HCT116 (cell line): Measurements from ENCODE around the gene DICER1. TPM values are rescaled to one million over a fixed set of nuclear protein-coding genes. Genes with fewer than 3 reads are reported as not detected.
"Not testable (repeated sequence)": the region's sequence is repeated elsewhere in the genome, so short reads cannot be mapped to it uniquely, and the experiment has no call there.

ENCODE experiments used
- ATAC-seq: fragments of 200-7000 bp; cut with Tn5 transposase; 2 replicates; pipeline ENCODE4 v1.9.1; 2020; ENCODE audit warnings: mild to moderate bottlenecking, moderate library complexity
- BruUV-seq: library from RNA; stranded (reverse); fragments of 400-500 nt; replicated peaks from 2 replicates; lab custom pipeline; 2021; lab: Mats Ljungman, UMichigan
- CTCF ChIA-PET: fragments of 300-600 bp; sonication (Branson Sonifier 250); formaldehyde crosslinking; loops from one replicate; lab custom pipeline; 2021; ENCODE audit warnings: antibody characterized with exemption; lab: Charles Lee
- POLR2A ChIA-PET: fragments of 300-600, 350-600 bp; sonication (Branson Sonifier 250); formaldehyde crosslinking; loops from one replicate; lab custom pipeline; 2021; ENCODE audit warnings: antibody characterized with exemption; lab: Charles Lee
- RAD21 ChIA-PET, 2 experiments: fragments of 300-600 bp; sonication (Branson Sonifier 250); formaldehyde crosslinking; loops; one replicate each; lab custom pipeline; 2023; ENCODE audit warnings: low total read pairs in 2 of 2; ENCODE audit not compliant: uncharacterized antibody in 2 of 2, unreplicated experiment in 2 of 2, low non-redundant PET in 1 of 2; lab: Charles Lee
- DNase-seq: peaks from one replicate; pipeline ENCODE4 v3.0.0-alpha.2; 2010; ENCODE audit warnings: low read depth, low spot score
- H2AFZ ChIP-seq: fragments of 200-600 bp; shearing (Covaris generic), sonication (generic); 2 replicates; pipeline ENCODE4 v1.6.1; 2017; ENCODE audit warnings: low read depth, mixed run types, mixed read lengths, antibody characterized with exemption, low read length; ENCODE audit not compliant: poor library complexity, severe bottlenecking
- H3K27ac ChIP-seq: 2 replicates; pipeline ENCODE4 v1.5.1; 2012; ENCODE audit warnings: low read depth, low read length
- H3K27me3 ChIP-seq: fragments of 200-600 bp; sonication (generic); 2 replicates; pipeline ENCODE4 v1.6.1; 2016; ENCODE audit warnings: mixed run types, low read length, mixed read lengths; ENCODE audit not compliant: insufficient read depth
- H3K36me3 ChIP-seq, 2 experiments: fragments of 200-500 bp in 1 of 2; fragments of 200-600 bp in 1 of 2; sonication (Bioruptor generic) in 1 of 2; sonication (generic) in 1 of 2; 2 replicates each; pipeline versions ENCODE4 v1.5.1 to v1.6.1; 2014 to 2016; ENCODE audit warnings: low read length in 2 of 2, inconsistent platforms in 1 of 2, mixed read lengths in 1 of 2, mixed run types in 1 of 2; ENCODE audit not compliant: insufficient read depth in 2 of 2, control insufficient read depth in 1 of 2
- H3K4me1 ChIP-seq, 2 experiments: fragments of 200-600 bp in 1 of 2; sonication (generic) in 1 of 2; 2 replicates each; pipeline versions ENCODE4 v1.5.1 to v1.6.1; 2012 to 2017; ENCODE audit warnings: low read length in 2 of 2, inconsistent platforms in 1 of 2, mild to moderate bottlenecking in 1 of 2, mixed read lengths in 1 of 2, mixed run types in 1 of 2, moderate library complexity in 1 of 2; ENCODE audit not compliant: insufficient read depth in 2 of 2, control insufficient read depth in 1 of 2
- H3K4me2 ChIP-seq: fragments of 200-600 bp; sonication (generic); 2 replicates; pipeline ENCODE4 v1.6.1; 2017; ENCODE audit warnings: mixed run types, low read length, mixed read lengths
- H3K4me3 ChIP-seq, 2 experiments: fragments of 200-600 bp in 1 of 2; sonication (generic) in 1 of 2; replicated peaks in 1 of 2; 2 replicates each; pipeline ENCODE4 v1.5.1; 2011 to 2016; ENCODE audit warnings: low read length in 2 of 2, control low read depth in 1 of 2, low read depth in 1 of 2, mild to moderate bottlenecking in 1 of 2, mixed read lengths in 1 of 2, mixed run types in 1 of 2
- H3K79me2 ChIP-seq: fragments of 200-600 bp; sonication (generic); 2 replicates; pipeline ENCODE4 v1.6.1; 2017; ENCODE audit warnings: mild to moderate bottlenecking, mixed run types, low read length, moderate library complexity, mixed read lengths; ENCODE audit not compliant: insufficient read depth
- H3K9ac ChIP-seq: fragments of 200-600 bp; sonication (generic); 2 replicates; pipeline ENCODE4 v1.6.1; 2016; ENCODE audit warnings: low read length, mixed read lengths
- H3K9me2 ChIP-seq: fragments of 200-600 bp; sonication (generic), shearing (Covaris generic); 2 replicates; pipeline ENCODE4 v1.6.1; 2017; ENCODE audit warnings: mixed run types, mild to moderate bottlenecking, moderate library complexity; ENCODE audit not compliant: insufficient read depth
- H3K9me3 ChIP-seq, 2 experiments: fragments of 200-500 bp in 1 of 2; fragments of 200-600 bp in 1 of 2; sonication (Bioruptor generic) in 1 of 2; sonication (generic) in 1 of 2; 2 replicates each; pipeline ENCODE4 v1.6.1; 2014 to 2017; ENCODE audit warnings: low read length in 2 of 2, mixed read lengths in 2 of 2, inconsistent platforms in 1 of 2, low read depth in 1 of 2, mild to moderate bottlenecking in 1 of 2, mixed run types in 1 of 2, moderate library complexity in 1 of 2; ENCODE audit not compliant: control insufficient read depth in 1 of 2, insufficient read depth in 1 of 2
- H4K20me1 ChIP-seq: fragments of 200-600 bp; sonication (generic), shearing (Covaris generic); 2 replicates; pipeline ENCODE4 v1.6.1; 2017; ENCODE audit warnings: mixed run types, mild to moderate bottlenecking, moderate library complexity; ENCODE audit not compliant: insufficient read depth
- ATF3 ChIP-seq: IDR thresholded peaks from 2 replicates; pipeline ENCODE4 v1.6.1; 2012
- CTCF ChIP-seq, 3 experiments: fragments of 200-600 bp in 1 of 3; sonication (generic) in 1 of 3; IDR thresholded peaks in 2 of 3; conservative IDR thresholded peaks in 1 of 3; 2 replicates each; pipeline ENCODE4 v1.5.1; 2012 to 2017; ENCODE audit warnings: low read depth in 2 of 3, low read length in 2 of 3, antibody characterized with exemption in 1 of 3, borderline replicate concordance in 1 of 3, control low read depth in 1 of 3, mild to moderate bottlenecking in 1 of 3, mixed read lengths in 1 of 3, mixed run types in 1 of 3, moderate library complexity in 1 of 3; ENCODE audit not compliant: insufficient read depth in 1 of 3
- EGR1 ChIP-seq: IDR thresholded peaks from 2 replicates; pipeline ENCODE4 v1.6.1; 2012; ENCODE audit warnings: low read depth
- intact Hi-C: fragments of 100-400 bp; cut with micrococcal nuclease; formaldehyde crosslinking; loops from 2 replicates; pipeline ENCODE4 v1.10.0; 2022
- total RNA-seq: library from RNA; stranded (reverse); gene quantifications from one replicate; pipeline ENCODE4 v1.2.1, GENCODE V29; 2021; ENCODE audit not compliant: unreplicated experiment

DICER1 gene
- total RNA-seq, 1 experiment from 2014 or later, result 38.6 TPM

DNA sequence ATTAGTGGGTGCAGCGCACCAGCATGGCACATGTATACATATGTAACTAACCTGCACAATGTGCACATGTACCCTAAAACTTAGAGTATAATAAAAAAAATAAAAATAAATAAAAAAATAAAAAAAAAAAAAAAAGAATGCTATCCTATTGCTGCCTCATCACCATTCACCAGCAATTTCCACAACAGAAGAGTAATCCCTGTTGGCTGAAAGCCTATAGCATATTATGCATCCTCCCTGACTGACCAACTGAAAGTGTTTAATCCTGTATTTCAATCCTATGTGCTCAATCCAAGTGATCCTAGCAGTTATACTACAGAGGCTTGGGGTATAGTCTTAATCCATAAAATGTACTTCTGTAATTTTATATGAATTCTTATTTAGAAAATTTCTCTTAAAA lies 18.5 kb downstream of the DICER1 start:
- no peaks in the 10 kb centered on the region for H3K4me1 ChIP-seq
- no peak overlapping the region for H2AFZ ChIP-seq
- ATAC-seq (no peak), DNase-seq (no peak)
- H3K9ac ChIP-seq, result no peak overlapping the region
- H3K9me2 ChIP-seq, result no peaks in the 10 kb centered on the region
- RAD21 ChIA-PET, result no interaction called here
- H4K20me1 ChIP-seq, result peaks cover 5% of the 10 kb centered on the region; the same call in 1 of the 2 replicates
- intact Hi-C loops, result no loop called here
- H3K79me2 ChIP-seq, result peaks cover 97% of the 10 kb centered on the region
- no peak overlapping the region for H3K4me2 ChIP-seq
- no peaks in the 10 kb centered on the region for H3K27me3 ChIP-seq
- H3K36me3 ChIP-seq, result no peaks in the 10 kb centered on the region
- TF ChIP-seq EGR1, result no peak
- TF ChIP-seq CTCF (IDR thresholded peaks at IDR 0.05 in 2 of 3, conservative IDR thresholded peaks at IDR 0.05 in 1 of 3; ENCODE audit: borderline replicate concordance in 1 of 3, insufficient read depth in 1 of 3, low read depth in 2 of 3, low read length in 2 of 3), result no peak
- TF ChIP-seq ATF3, result no peak
- TF ChIP-seq, all 23 proteins: peak for 0
- ChIA-PET POLR2A (no interaction called here), CTCF (no interaction called here)
- Histone ChIP-seq H3K9me3 (no peaks in the 10 kb centered on the region), H3K27ac (no peak overlapping the region), H3K4me3 (no peak overlapping the region)
- BruUV-seq, result no TSS peak

GRCh38 chr14:95138455-95138854 lies 18.9 kb downstream of the DICER1 start:
- CTCF ChIA-PET, H3K9me2 ChIP-seq, H3K27ac ChIP-seq, ATAC-seq, intact Hi-C loops, BruUV-seq, H3K4me3 ChIP-seq, H3K4me1 ChIP-seq, H3K27me3 ChIP-seq, H4K20me1 ChIP-seq, H3K4me2 ChIP-seq, H2AFZ ChIP-seq, POLR2A ChIA-PET, DNase-seq, H3K9ac ChIP-seq, RAD21 ChIA-PET, H3K9me3 ChIP-seq, H3K36me3 ChIP-seq: not testable (repeated sequence)
- peaks cover 96% of the 10 kb centered on the region for H3K79me2 ChIP-seq
